ENCODE measurements around the gene PDSS2.

- TF ChIP-seq GATA3 (IDR thresholded peaks at IDR 0.05; ENCODE audit: low read depth, low read length) (no peak), GATA2 (IDR thresholded peaks at IDR 0.05; ENCODE audit: low read depth, low read length) (no peak)
Observed at GRCh38 chr6:107125771-107126170, 333.6 kb downstream of the PDSS2 start.
